SK-N-MC (cell line): ENCODE measurements around the gene UST.

ENCODE experiments used
- EZH2 ChIP-seq: fragments of 200-600 bp; sonication (generic); IDR thresholded peaks from one replicate; pipeline ENCODE4 v1.6.1; 2017; ENCODE audit warnings: antibody characterized with exemption
- FOXP2 ChIP-seq: optimal IDR thresholded peaks from 2 replicates; pipeline ENCODE3; 2011; ENCODE audit warnings: mild to moderate bottlenecking, moderate library complexity; ENCODE audit not compliant: insufficient read depth; ENCODE audit errors: extremely low read length, control extremely low read depth

DNA sequence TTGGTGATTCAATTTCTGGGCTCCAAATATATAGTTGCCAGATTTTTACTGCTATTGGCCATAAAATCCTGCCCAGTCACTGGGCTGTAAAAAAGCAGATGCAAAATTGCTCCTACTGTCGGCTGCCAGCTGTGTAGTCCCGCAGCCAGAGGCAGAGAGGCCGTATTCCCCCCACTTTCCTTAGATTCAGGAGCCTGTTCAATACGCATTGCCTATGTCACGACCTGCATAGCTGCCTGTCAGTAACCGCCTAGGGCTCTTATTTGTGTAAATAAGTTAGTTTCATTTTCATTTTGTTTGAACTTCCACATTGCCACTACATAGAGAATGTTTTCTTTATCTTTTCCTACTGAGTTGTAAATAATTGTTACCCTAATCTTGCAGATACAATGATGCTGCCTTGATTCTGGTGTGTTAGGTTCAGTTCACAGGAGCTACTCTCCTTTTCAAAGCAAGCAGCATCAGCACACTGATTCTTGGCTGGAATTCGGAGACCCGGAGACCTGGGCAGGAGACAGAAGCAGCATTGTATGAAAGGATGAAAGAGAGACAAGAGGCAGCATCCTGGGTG, 46.0 kb upstream of the UST start:
- no peak for TF ChIP-seq EZH2
- TF ChIP-seq FOXP2: no peak
